Fibroblast of mammary gland (primary cell): ENCODE data around the gene QKI.

ENCODE experiments used
- DNase-seq: peaks from one replicate; pipeline ENCODE4 v3.0.0-alpha.2; 2010; ENCODE audit warnings: low read depth
- H3K4me3 ChIP-seq: 2 replicates; pipeline ENCODE4 v1.5.1; 2011; ENCODE audit warnings: low read depth, mild to moderate bottlenecking, low read length, moderate library complexity; ENCODE audit not compliant: control insufficient read depth
- CTCF ChIP-seq: conservative IDR thresholded peaks from 2 replicates; pipeline ENCODE4 v1.5.1; 2011; ENCODE audit warnings: low read depth, low read length, inconsistent platforms; ENCODE audit not compliant: control insufficient read depth, insufficient read depth

Gene QKI

GRCh38 chr6:163405412-163406309 is 8.9 kb upstream of the QKI start:
- DNase-seq, result peak; percentile 19
- no peak for TF ChIP-seq CTCF
- no peak overlapping the region for H3K4me3 ChIP-seq

- H3K4me3 ChIP-seq, result no peak overlapping the region
- DNase-seq, result no peak
- no peak for TF ChIP-seq CTCF
Observed at GRCh38 chr6:163406366-163406765, 8.2 kb upstream of the QKI start.

DNA sequence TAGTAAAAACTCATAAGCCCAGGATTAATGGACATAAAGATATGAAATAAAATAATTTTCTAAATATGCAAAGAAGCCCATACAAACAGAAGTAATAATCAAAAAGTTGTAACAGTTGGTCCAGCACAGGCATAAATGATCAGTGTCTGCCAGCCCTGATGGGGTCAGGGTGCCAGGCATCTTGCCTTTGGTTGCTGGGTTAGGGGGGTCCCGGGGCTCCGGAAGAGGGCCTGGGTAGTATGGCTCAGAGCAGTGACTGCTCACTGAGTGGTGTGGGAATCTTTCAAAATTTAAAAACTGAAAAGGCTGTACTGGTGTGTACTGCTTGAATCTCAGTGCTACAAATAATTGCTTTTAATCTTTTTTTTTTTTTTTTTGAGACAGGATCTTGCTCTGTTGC is 7.7 kb upstream of the QKI start:
- no peak for TF ChIP-seq CTCF
- H3K4me3 ChIP-seq, result no peak overlapping the region
- no peak for DNase-seq

GRCh38 chr6:163408352-163408991 is 6.0 kb upstream of the QKI start:
- no peak for DNase-seq
- no peak for TF ChIP-seq CTCF
- no peak overlapping the region for H3K4me3 ChIP-seq

DNA sequence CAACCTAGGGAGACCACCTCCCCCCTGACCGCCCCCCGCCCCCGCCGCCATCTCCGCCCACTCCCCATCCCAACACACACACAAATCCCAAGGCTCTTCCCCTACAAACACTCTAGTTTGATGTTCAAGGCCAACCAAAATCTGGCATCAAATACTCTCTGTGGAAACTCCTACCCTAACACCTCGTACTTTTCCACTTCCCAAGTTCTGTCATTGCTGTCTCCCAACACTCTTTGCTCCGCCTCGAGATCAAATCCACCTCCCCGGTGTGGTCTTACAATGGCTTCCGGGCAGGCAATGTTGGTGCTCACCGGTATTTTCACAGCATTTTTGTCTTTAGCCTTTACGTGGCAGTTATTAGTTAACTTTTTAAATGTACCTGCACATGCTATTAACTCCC is 4.8 kb upstream of the QKI start:
- TF ChIP-seq CTCF, result no peak
- no peak overlapping the region for H3K4me3 ChIP-seq
- no peak for DNase-seq

- H3K4me3 ChIP-seq, result peak overlapping the region; percentile 77
- no peak for DNase-seq
- TF ChIP-seq CTCF, result no peak
Observed at GRCh38 chr6:163412341-163412740, 2.2 kb upstream of the QKI start.
